Activated CD8-positive, alpha-beta memory T cell treated with anti-CD3 and anti-CD28 coated beads, Interleukin-2, amount 50 U/mL, for 4 hours (primary cell): Measurements from ENCODE around the gene TNFRSF17.
"Not testable (repeated sequence)": the region's sequence is repeated elsewhere in the genome, so short reads cannot be mapped to it uniquely, and the experiment has no call there.

Source experiments
- DNase-seq: peaks from one replicate; pipeline ENCODE4 v3.0.0-alpha.2; 2020

Gene TNFRSF17

GRCh38 chr16:11964761-11965551 is at the start of gene TNFRSF17:
TSS of gene TNFRSF17 (plus strand) at chr16:11965210. CDS start at chr16:11965325, 115 bp downstream.
- no peak for DNase-seq

- DNase-seq = peak; percentile 99
Observed at GRCh38 chr16:11915644-11916523, 49.1 kb upstream of the TNFRSF17 start, which contains the start of gene GSPT1. TSS of gene GSPT1 (minus strand) at chr16:11915956. CDS start at chr16:11915720, 236 bp downstream.

- DNase-seq = no peak
Observed at GRCh38 chr16:11916524-11917285, 48.3 kb upstream of the TNFRSF17 start.

- not testable (repeated sequence) for DNase-seq
Observed at GRCh38 chr16:11924046-11924445, 41.0 kb upstream of the TNFRSF17 start.

- DNase-seq = not testable (repeated sequence)
Observed at GRCh38 chr16:11927350-11927749, 37.7 kb upstream of the TNFRSF17 start.

GRCh38 chr16:11941945-11942344 is 23.1 kb upstream of the TNFRSF17 start, which contains the start of gene NPIPB2:
TSS of gene NPIPB2 (minus strand) at chr16:11942045. CDS start at chr16:11942045, 0 bp downstream.
- DNase-seq = not testable (repeated sequence)

GRCh38 chr16:11946433-11946832 is 18.6 kb upstream of the TNFRSF17 start:
- no peak for DNase-seq

- no peak for DNase-seq
Observed at GRCh38 chr16:11948819-11949218, 16.2 kb upstream of the TNFRSF17 start.

- DNase-seq = no peak
Observed at GRCh38 chr16:11949527-11949926, 15.5 kb upstream of the TNFRSF17 start.

GRCh38 chr16:11950388-11950787 is 14.6 kb upstream of the TNFRSF17 start:
- no peak for DNase-seq

GRCh38 chr16:11953576-11953975 is 11.4 kb upstream of the TNFRSF17 start:
- DNase-seq = not testable (repeated sequence)

GRCh38 chr16:11955713-11956123 is 9.3 kb upstream of the TNFRSF17 start:
- no peak for DNase-seq

- no peak for DNase-seq
Observed at GRCh38 chr16:11956558-11956957, 8.5 kb upstream of the TNFRSF17 start.

GRCh38 chr16:11957591-11958395 is 7.2 kb upstream of the TNFRSF17 start:
- DNase-seq = no peak

GRCh38 chr16:11962457-11962856 is 2.6 kb upstream of the TNFRSF17 start:
- not testable (repeated sequence) for DNase-seq

GRCh38 chr16:11962978-11963377 is 2.0 kb upstream of the TNFRSF17 start:
- not testable (repeated sequence) for DNase-seq

GRCh38 chr16:11963706-11964105 is 1.3 kb upstream of the TNFRSF17 start:
- no peak for DNase-seq

- no peak for DNase-seq
Observed at GRCh38 chr16:11966173-11966572, 1.2 kb downstream of the TNFRSF17 start.

GRCh38 chr16:11967195-11967911 is 2.3 kb downstream of the TNFRSF17 start:
- DNase-seq = no peak

- DNase-seq = no peak
Observed at GRCh38 chr16:11968577-11968976, 3.6 kb downstream of the TNFRSF17 start.

- DNase-seq = not testable (repeated sequence)
Observed at GRCh38 chr16:11970292-11970691, 5.3 kb downstream of the TNFRSF17 start.
